SU-DHL-6 (cell line): Measurements from ENCODE around the gene COBLL1.

Source experiments
- H2AFZ ChIP-seq: fragments of 200-600 bp; sonication (generic); 2 replicates; pipeline ENCODE4 v1.6.1; 2014; ENCODE audit warnings: low read depth, mild to moderate bottlenecking, moderate library complexity, mixed read lengths, antibody characterized with exemption, low read length; ENCODE audit not compliant: severe bottlenecking
- H3F3A ChIP-seq: fragments of 200-600 bp; shearing (Covaris generic); 2 replicates; pipeline ENCODE4 v1.6.0; 2016; ENCODE audit warnings: antibody characterized with exemption, mild to moderate bottlenecking; ENCODE audit not compliant: insufficient read depth
- H3K27ac ChIP-seq: fragments of 200-600 bp; sonication (generic); 2 replicates; pipeline ENCODE4 v1.5.1; 2016; ENCODE audit warnings: low read depth, mild to moderate bottlenecking, low read length, moderate library complexity, mixed read lengths
- H3K27me3 ChIP-seq: fragments of 200-600 bp; sonication (generic), shearing (Covaris generic); 2 replicates; pipeline ENCODE4 v1.6.0; 2014; ENCODE audit warnings: mild to moderate bottlenecking, low read length
- H3K36me3 ChIP-seq: fragments of 200-600 bp; sonication (generic); 2 replicates; pipeline ENCODE4 v1.6.1; 2014; ENCODE audit warnings: mild to moderate bottlenecking, low read length, mixed read lengths
- H3K4me2 ChIP-seq: fragments of 300-600, 200-600 bp; shearing (Covaris generic), sonication (generic); 2 replicates; pipeline ENCODE4 v1.6.0; 2014; ENCODE audit warnings: low read length, low read depth, mild to moderate bottlenecking; ENCODE audit not compliant: poor library complexity, severe bottlenecking
- H3K4me3 ChIP-seq: fragments of 200-600 bp; sonication (generic); 2 replicates; pipeline ENCODE4 v1.5.1; 2014; ENCODE audit warnings: antibody characterized with exemption, low read length, mild to moderate bottlenecking, mixed read lengths; ENCODE audit not compliant: insufficient read depth, poor library complexity, severe bottlenecking
- H3K79me2 ChIP-seq: fragments of 200-600 bp; sonication (generic); 2 replicates; pipeline ENCODE4 v1.6.1; 2014; ENCODE audit warnings: mild to moderate bottlenecking, low read length, moderate library complexity; ENCODE audit not compliant: insufficient read depth
- H3K9ac ChIP-seq: fragments of 200-600 bp; sonication (generic); 2 replicates; pipeline ENCODE4 v1.7.0; 2014; ENCODE audit warnings: mild to moderate bottlenecking, low read length
- H3K9me2 ChIP-seq: fragments of 200-600 bp; sonication (generic); replicated peaks from 2 replicates; pipeline ENCODE4 v1.6.1; 2014; ENCODE audit warnings: low read length; ENCODE audit not compliant: insufficient read depth
- H3K9me3 ChIP-seq: fragments of 200-600 bp; sonication (generic); 2 replicates; pipeline ENCODE4 v1.6.1; 2014; ENCODE audit warnings: low read length, mixed read lengths; ENCODE audit not compliant: insufficient read depth
- H4K20me1 ChIP-seq: fragments of 200-600 bp; sonication (generic); 2 replicates; pipeline ENCODE4 v1.6.1; 2014; ENCODE audit warnings: low read depth, mild to moderate bottlenecking, antibody characterized with exemption, low read length, moderate library complexity, mixed read lengths
- EZH2phosphoT487 ChIP-seq: fragments of 200-600 bp; sonication (generic), shearing (Covaris generic); conservative IDR thresholded peaks from 2 replicates; pipeline ENCODE4 v1.6.1; 2018; ENCODE audit warnings: mild to moderate bottlenecking, antibody characterized with exemption, low read length, moderate library complexity, mixed read lengths
- TF ChIP-seq, protein P1 (sequence below): fragments of 200-600 bp; sonication (generic); IDR thresholded peaks from one replicate; pipeline ENCODE4 v1.5.1; 2017; ENCODE audit warnings: antibody characterized with exemption, mild to moderate bottlenecking, low read length, moderate library complexity; ENCODE audit not compliant: insufficient read depth, poor library complexity, severe bottlenecking

COBLL1 gene

DNA sequence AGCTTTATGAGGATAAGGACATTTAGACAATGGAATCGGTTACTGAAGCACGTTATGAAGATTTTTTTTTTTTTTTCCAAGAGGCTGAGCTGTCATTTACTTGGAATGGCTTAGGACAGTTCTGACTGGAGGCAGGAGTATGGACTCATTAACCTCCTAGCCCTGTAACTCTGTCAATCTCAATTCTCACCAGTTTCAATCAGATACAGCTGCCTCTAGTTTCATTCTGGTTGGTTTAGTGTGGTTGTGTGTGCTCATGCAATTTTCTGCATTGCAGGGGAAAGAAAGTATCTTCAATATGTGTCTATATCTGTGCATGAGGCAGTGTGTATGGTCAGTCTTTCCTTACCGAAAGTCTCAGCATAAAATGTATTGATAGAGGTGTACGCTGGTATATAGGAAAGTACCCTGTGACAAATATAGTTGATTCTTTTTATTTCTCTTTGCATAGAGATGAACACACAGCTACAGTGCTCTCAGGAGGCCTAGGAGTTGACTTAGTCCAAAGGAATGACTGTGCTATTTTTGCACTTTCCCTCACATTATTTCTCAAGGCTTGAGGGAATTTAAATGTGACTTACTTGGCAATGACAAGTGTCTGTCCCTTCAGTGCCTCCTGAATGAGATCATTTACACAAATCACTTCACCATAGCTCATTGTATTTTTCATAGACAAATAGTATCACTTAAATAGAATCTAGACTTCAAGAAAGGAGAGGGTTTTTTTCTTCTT lies 169.8 kb downstream of the COBLL1 start:
- H3K27ac ChIP-seq = no peak overlapping the region
- no peak overlapping the region for H3K9ac ChIP-seq
- no peak overlapping the region for H3K4me3 ChIP-seq
- no peaks in the 10 kb centered on the region for H3K9me2 ChIP-seq
- H3K4me2 ChIP-seq = no peak overlapping the region
- no peaks in the 10 kb centered on the region for H3K79me2 ChIP-seq
- no peaks in the 10 kb centered on the region for H3F3A ChIP-seq
- no peaks in the 10 kb centered on the region for H4K20me1 ChIP-seq
- no peaks in the 10 kb centered on the region for H3K36me3 ChIP-seq
- TF ChIP-seq, protein P1, sequence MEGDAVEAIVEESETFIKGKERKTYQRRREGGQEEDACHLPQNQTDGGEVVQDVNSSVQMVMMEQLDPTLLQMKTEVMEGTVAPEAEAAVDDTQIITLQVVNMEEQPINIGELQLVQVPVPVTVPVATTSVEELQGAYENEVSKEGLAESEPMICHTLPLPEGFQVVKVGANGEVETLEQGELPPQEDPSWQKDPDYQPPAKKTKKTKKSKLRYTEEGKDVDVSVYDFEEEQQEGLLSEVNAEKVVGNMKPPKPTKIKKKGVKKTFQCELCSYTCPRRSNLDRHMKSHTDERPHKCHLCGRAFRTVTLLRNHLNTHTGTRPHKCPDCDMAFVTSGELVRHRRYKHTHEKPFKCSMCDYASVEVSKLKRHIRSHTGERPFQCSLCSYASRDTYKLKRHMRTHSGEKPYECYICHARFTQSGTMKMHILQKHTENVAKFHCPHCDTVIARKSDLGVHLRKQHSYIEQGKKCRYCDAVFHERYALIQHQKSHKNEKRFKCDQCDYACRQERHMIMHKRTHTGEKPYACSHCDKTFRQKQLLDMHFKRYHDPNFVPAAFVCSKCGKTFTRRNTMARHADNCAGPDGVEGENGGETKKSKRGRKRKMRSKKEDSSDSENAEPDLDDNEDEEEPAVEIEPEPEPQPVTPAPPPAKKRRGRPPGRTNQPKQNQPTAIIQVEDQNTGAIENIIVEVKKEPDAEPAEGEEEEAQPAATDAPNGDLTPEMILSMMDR = no peak
- TF ChIP-seq EZH2phosphoT487 = no peak
- H3K9me3 ChIP-seq = no peaks in the 10 kb centered on the region
- H2AFZ ChIP-seq = no peak overlapping the region
- H3K27me3 ChIP-seq = no peaks in the 10 kb centered on the region

DNA sequence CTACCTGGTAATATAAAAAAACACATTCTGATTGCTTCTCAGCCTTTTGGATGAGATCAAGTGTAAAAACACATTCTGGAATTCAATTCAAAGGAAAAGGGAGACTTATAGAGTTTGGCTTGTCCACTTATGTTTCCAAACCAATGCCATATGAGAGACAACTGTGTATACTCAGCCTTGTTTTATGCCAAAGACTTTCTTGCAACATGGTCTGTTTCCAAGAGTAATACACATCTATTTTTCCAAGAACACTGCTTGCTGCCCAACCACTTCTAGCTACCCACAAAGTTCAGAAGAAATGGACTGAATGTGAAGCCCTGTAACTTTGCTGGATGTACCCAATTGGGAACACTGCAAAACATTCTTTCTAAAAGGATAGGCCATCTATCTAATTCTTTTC lies 172.3 kb downstream of the COBLL1 start:
- no peaks in the 10 kb centered on the region for H4K20me1 ChIP-seq
- no peak overlapping the region for H2AFZ ChIP-seq
- H3K4me3 ChIP-seq = no peak overlapping the region
- H3K9ac ChIP-seq = no peak overlapping the region
- TF ChIP-seq EZH2phosphoT487 = no peak
- TF ChIP-seq, protein P1 = no peak
- H3F3A ChIP-seq = no peaks in the 10 kb centered on the region
- H3K79me2 ChIP-seq = no peaks in the 10 kb centered on the region
- H3K27me3 ChIP-seq = no peaks in the 10 kb centered on the region
- H3K4me2 ChIP-seq = no peak overlapping the region
- H3K9me2 ChIP-seq = no peaks in the 10 kb centered on the region
- H3K36me3 ChIP-seq = no peaks in the 10 kb centered on the region
- H3K9me3 ChIP-seq = no peaks in the 10 kb centered on the region
- no peak overlapping the region for H3K27ac ChIP-seq

DNA sequence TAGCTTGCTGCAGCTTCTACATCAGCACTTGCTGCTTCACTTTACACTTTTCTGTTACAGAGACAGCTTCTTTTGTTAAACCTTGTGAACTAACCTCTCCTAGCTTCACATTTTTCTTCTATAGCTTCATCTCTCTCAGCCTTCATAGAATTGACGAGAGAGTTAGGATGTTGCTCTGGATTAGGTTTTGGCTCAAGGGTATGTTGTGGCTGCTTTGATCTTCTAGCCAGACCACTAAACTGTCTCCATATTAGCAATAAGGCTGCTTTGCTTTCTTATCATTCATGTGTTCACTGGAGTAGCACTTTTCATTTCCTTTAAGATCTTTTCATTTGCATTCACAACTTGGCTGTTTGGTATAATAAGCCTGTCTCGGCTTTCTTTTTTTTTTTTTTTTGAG lies 174.1 kb downstream of the COBLL1 start:
- H3K27me3 ChIP-seq = no peaks in the 10 kb centered on the region
- H3K9ac ChIP-seq = no peak overlapping the region
- no peak overlapping the region for H3K27ac ChIP-seq
- no peak overlapping the region for H3K4me2 ChIP-seq
- no peak overlapping the region for H2AFZ ChIP-seq
- TF ChIP-seq, protein P1 = no peak
- no peak for TF ChIP-seq EZH2phosphoT487
- no peaks in the 10 kb centered on the region for H3F3A ChIP-seq
- H3K9me2 ChIP-seq = no peaks in the 10 kb centered on the region
- no peaks in the 10 kb centered on the region for H3K9me3 ChIP-seq
- no peaks in the 10 kb centered on the region for H3K36me3 ChIP-seq
- H3K4me3 ChIP-seq = no peak overlapping the region
- H4K20me1 ChIP-seq = no peaks in the 10 kb centered on the region
- no peaks in the 10 kb centered on the region for H3K79me2 ChIP-seq
